Hepatocyte (in vitro differentiated cells): ENCODE data around the gene DPYSL3.

Experiments
- EZH2 ChIP-seq: fragments of 200-600 bp; sonication (generic); IDR thresholded peaks from 2 replicates; pipeline ENCODE4 v1.6.1; 2016; ENCODE audit warnings: antibody characterized with exemption, mild to moderate bottlenecking, borderline replicate concordance
- TF ChIP-seq, protein P1 (sequence below): fragments of 200-600 bp; sonication (generic); IDR thresholded peaks from 2 replicates; pipeline ENCODE4 v1.5.1; 2016; ENCODE audit warnings: antibody characterized with exemption, mild to moderate bottlenecking; ENCODE audit not compliant: poor library complexity

DNA sequence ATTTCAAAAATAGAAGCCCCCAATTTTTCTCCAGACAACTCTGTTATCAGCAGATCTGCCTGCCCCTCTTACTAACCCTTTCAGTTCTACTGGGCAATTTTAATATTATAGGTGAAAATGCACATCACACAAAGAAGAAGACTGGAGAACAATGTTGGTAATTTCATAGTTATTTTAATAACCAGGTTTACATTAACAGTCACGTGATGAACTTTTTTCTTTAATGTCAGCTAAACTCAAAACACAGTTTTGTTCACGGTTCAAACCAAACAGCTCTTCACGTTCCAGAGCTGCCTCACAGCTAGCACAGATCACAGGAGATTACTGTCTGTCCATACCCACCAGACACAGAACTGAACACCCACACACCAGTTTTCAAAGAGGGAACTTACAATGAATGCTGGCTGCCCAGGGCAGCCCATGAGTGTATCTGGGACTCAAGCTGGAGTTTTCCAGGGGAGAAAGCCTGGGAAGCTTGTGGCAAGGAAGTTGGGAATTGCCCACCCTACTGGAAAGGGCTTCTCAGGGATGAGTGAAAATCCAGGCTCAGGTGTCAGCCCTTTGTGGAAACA is 119.1 kb downstream of the DPYSL3 start:
- TF ChIP-seq, protein P1, sequence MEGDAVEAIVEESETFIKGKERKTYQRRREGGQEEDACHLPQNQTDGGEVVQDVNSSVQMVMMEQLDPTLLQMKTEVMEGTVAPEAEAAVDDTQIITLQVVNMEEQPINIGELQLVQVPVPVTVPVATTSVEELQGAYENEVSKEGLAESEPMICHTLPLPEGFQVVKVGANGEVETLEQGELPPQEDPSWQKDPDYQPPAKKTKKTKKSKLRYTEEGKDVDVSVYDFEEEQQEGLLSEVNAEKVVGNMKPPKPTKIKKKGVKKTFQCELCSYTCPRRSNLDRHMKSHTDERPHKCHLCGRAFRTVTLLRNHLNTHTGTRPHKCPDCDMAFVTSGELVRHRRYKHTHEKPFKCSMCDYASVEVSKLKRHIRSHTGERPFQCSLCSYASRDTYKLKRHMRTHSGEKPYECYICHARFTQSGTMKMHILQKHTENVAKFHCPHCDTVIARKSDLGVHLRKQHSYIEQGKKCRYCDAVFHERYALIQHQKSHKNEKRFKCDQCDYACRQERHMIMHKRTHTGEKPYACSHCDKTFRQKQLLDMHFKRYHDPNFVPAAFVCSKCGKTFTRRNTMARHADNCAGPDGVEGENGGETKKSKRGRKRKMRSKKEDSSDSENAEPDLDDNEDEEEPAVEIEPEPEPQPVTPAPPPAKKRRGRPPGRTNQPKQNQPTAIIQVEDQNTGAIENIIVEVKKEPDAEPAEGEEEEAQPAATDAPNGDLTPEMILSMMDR = no peak
- no peak for TF ChIP-seq EZH2
